H1 (cell line): ENCODE results near the gene RFLNA. TPM values are rescaled to one million over a fixed set of nuclear protein-coding genes. Genes with fewer than 3 reads are reported as not detected.

Experiments
- CBX8 ChIP-seq: fragments of 300-800, 300-1000 bp; sonication (generic); IDR thresholded peaks from 2 replicates; pipeline ENCODE4 v1.7.1; 2016; ENCODE audit warnings: low read depth, low read length, borderline replicate concordance
- CEBPB ChIP-seq: IDR thresholded peaks from 2 replicates; pipeline ENCODE4 v1.6.1; 2012; ENCODE audit warnings: low read depth, low read length
- CREB1 ChIP-seq: IDR thresholded peaks from 2 replicates; pipeline ENCODE4 v1.6.1; 2012; ENCODE audit warnings: inconsistent platforms
- EP300 ChIP-seq, 2 experiments: IDR thresholded peaks; 1 replicate in 1 of 2; 2 replicates in 1 of 2; pipeline ENCODE4 v1.6.1; 2011 to 2012; ENCODE audit warnings: low read depth in 2 of 2, low read length in 2 of 2, mild to moderate bottlenecking in 2 of 2, borderline replicate concordance in 1 of 2, inconsistent platforms in 1 of 2, moderate library complexity in 1 of 2
- JUND ChIP-seq: IDR thresholded peaks from 2 replicates; pipeline ENCODE4 v1.6.1; 2011; ENCODE audit warnings: mild to moderate bottlenecking, improper control_type of control experiment, low read length
- PHF8 ChIP-seq: fragments of 200-600 bp; sonication (generic); conservative IDR thresholded peaks from 2 replicates; pipeline ENCODE4 v1.7.1; 2012; ENCODE audit warnings: low read depth, mild to moderate bottlenecking, inconsistent platforms, low read length, moderate library complexity
- POLR2AphosphoS5 ChIP-seq: IDR thresholded peaks from 2 replicates; pipeline ENCODE4 v1.6.1; 2011; ENCODE audit warnings: low read depth, low read length
- SP1 ChIP-seq: IDR thresholded peaks from 2 replicates; pipeline ENCODE4 v1.6.1; 2011; ENCODE audit warnings: low read depth, low read length
- SP2 ChIP-seq: IDR thresholded peaks from 2 replicates; pipeline ENCODE4 v1.6.1; 2012; ENCODE audit warnings: mild to moderate bottlenecking, low read length, inconsistent platforms
- polyA plus RNA-seq, 7 experiments: library from polyadenylated mRNA; depleted of rRNA in 3 of 7; stranded (reverse) in 5 of 7; unstranded in 2 of 7; fragments of >200 nt in 5 of 7; fragments of 200-250 nt in 2 of 7; gene quantifications; 1 replicate in 5 of 7; 2 replicates in 1 of 7; 4 replicates in 1 of 7; pipeline versions ENCODE4 v1.2.1 to v1.2.3, GENCODE V29; 2011 to 2013; ENCODE audit warnings: missing spikeins in 2 of 7, mixed read lengths in 2 of 7
- total RNA-seq: library from RNA; stranded (reverse); fragmentation: NEBNext Ultra II Directional; extraction: Animal tissue kit (Norgen Biotek cat#: 25700); gene quantifications from 2 replicates; pipeline ENCODE4 v1.2.1, GENCODE V29; 2021

The RFLNA gene
- total and polyA plus RNA-seq, 2 of the 8 experiments (the other 6 are each of a cell fraction or from before 2014, with no cell fraction given) = 6.4 to 6.6 TPM

DNA sequence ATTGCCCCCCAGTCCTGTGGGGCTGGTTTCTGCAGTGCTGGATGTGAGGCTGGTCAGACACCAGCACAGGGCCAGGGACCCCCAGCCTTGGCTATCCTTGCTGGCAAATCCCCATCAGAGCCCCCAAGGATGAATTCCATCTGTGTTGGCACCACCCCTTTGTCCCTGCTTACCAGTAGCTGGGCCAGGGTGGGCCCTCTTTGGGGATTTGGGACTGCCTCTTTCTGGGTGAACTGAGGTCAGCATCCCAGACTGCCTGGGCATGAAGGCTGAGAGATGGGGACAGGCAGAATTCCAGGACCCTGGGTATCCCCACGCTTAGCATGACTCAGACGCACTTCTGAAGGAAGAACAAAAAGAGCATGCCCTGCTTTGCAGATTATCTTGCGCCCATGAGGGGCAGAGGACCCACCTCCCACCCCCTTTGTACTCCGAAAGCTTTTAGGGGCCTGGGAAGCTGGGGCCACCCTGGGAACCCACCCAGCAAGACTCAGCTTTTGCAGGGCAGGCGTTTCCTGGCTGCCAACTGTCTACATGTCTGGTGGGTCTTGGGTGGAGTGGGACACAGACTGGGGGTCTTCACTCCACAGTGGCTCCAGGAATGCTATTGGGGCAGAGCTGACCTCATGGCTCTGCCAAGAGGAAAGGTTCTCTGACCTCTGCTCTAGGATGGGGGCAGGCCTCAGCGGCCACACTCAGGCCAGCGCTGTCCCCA is 26.8 kb downstream of the RFLNA start (continued):
- TF ChIP-seq JUND = no peak
- no peak for TF ChIP-seq CBX8
- no peak for TF ChIP-seq PHF8
- no peak for TF ChIP-seq EP300 (IDR thresholded peaks at IDR 0.05; ENCODE audit: borderline replicate concordance in 1 of 2, low read depth in 2 of 2, low read length in 2 of 2)
- no peak for TF ChIP-seq CEBPB
- no peak for TF ChIP-seq CREB1
- TF ChIP-seq SP2 = no peak
- no peak; the same call in 1 of the 2 replicates for TF ChIP-seq POLR2AphosphoS5
- TF ChIP-seq SP1 = no peak
